ENCODE measurements around the gene CTNNBL1.

Gene CTNNBL1

GRCh38 chr20:37905671-37906613, 212.1 kb downstream of the CTNNBL1 start:
- DNase-seq: no peak

GRCh38 chr20:37907330-37907676, 213.5 kb downstream of the CTNNBL1 start:
- DNase-seq: no peak

GRCh38 chr20:37907677-37908401, 214.0 kb downstream of the CTNNBL1 start:
- DNase-seq: no peak

- no peak for DNase-seq
Observed at GRCh38 chr20:37911261-37911660, 217.4 kb downstream of the CTNNBL1 start.

GRCh38 chr20:37911838-37912281, 218.0 kb downstream of the CTNNBL1 start:
- no peak for DNase-seq

- no peak for DNase-seq
Observed at GRCh38 chr20:37912874-37913273, 219.0 kb downstream of the CTNNBL1 start.

- DNase-seq: no peak
Observed at GRCh38 chr20:37913567-37914366, 219.9 kb downstream of the CTNNBL1 start.

GRCh38 chr20:37914367-37914671, 220.5 kb downstream of the CTNNBL1 start:
- no peak for DNase-seq

GRCh38 chr20:37914672-37915433, 221.0 kb downstream of the CTNNBL1 start:
- DNase-seq: peak; percentile 27

- DNase-seq: no peak
Observed at GRCh38 chr20:37915434-37915787, 221.6 kb downstream of the CTNNBL1 start.

- no peak for DNase-seq
Observed at GRCh38 chr20:37915800-37916570, 222.2 kb downstream of the CTNNBL1 start.

- no peak for DNase-seq
Observed at GRCh38 chr20:37917461-37917860, 223.6 kb downstream of the CTNNBL1 start.

- DNase-seq: no peak
Observed at GRCh38 chr20:37918035-37918434, 224.2 kb downstream of the CTNNBL1 start.

- DNase-seq: no peak
Observed at GRCh38 chr20:37919389-37920040, 225.7 kb downstream of the CTNNBL1 start.

- DNase-seq: no peak
Observed at GRCh38 chr20:37920270-37920669, 226.4 kb downstream of the CTNNBL1 start.

GRCh38 chr20:37920679-37921322, 227.0 kb downstream of the CTNNBL1 start:
- DNase-seq: no peak

GRCh38 chr20:37921341-37921929, 227.6 kb downstream of the CTNNBL1 start:
- no peak for DNase-seq

Measured in activated T-cell treated with anti-CD3 and anti-CD28 coated beads, Interleukin-2, amount 50 U/mL, for 1 hour (primary cell).